ENCODE measurements around the gene CRIM1. TPM values are rescaled to one million over a fixed set of nuclear protein-coding genes. Genes with fewer than 3 reads are reported as not detected.

Gene CRIM1
- total and polyA plus RNA-seq, 2 of the 8 experiments (the other 6 are each of a cell fraction or from before 2014, with no cell fraction given): 9.4 to 28.4 TPM

DNA sequence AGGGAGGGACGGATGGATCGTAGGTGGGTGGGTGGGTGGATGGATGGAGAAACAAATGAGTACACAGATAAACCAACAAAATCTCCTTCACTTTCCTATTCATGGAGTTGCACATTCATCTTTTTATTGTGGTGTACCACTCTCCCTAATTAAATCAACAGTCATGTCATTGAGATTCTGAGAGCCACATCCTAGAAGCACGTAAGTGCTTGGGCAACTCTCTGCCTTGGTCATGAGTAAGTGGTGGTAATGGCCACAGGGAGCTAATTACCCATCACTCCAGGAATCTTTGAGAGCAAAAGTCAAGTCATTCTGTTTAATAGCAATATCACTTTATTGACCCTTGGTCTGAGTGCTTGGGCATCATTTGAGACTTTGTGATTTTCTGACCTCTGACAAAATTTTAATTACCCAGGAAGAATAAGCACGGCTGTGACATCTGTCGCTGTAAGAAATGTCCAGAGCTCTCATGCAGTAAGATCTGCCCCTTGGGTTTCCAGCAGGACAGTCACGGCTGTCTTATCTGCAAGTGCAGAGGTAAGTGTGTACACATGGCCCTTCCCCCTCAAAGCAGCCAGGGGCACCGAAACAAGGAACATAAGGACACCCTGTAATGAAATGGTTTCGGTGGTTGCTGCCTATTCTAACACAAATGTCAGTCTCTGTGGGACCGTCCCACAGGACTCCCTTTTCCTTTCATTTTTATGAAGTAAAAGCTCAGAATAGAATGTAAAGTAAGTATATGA, 156.5 kb downstream of the CRIM1 start:
- Histone ChIP-seq H2AK5ac (ENCODE audit: low read depth, low read length) (no peak overlapping the region), H2BK15ac (ENCODE audit: low read length) (no peak overlapping the region), H2AFZ (ENCODE audit: low read length) (no peak overlapping the region), H3K79me1 (ENCODE audit: low read depth, low read length) (no peaks in the 10 kb centered on the region), H2BK120ac (replicated peaks; ENCODE audit: low read depth, low read length) (no peak overlapping the region), H3K27ac (ENCODE audit: low read depth, low read length) (no peak overlapping the region), H3K23me2 (ENCODE audit: low read depth, low read length) (no peaks in the 10 kb centered on the region), H3K79me2 (ENCODE audit: control insufficient read depth in 1 of 2, insufficient read depth in 2 of 2, low read length in 2 of 2) (no peaks in the 10 kb centered on the region), H3K9ac (replicated peaks in 1 of 4; ENCODE audit: extremely low read depth in 1 of 4, low read depth in 3 of 4, low read length in 3 of 4) (no peak overlapping the region), H4K5ac (ENCODE audit: insufficient read length, low read depth, low read length) (no peak overlapping the region), H3K4me3 (ENCODE audit: extremely low read depth in 1 of 4, insufficient read depth in 2 of 4, low read depth in 3 of 4, low read length in 4 of 4) (no peak overlapping the region), H3K18ac (ENCODE audit: extremely low read depth, low read length) (no peak overlapping the region), H3K4me1 (replicated peaks in 1 of 4; ENCODE audit: control insufficient read depth in 3 of 4, insufficient read depth in 4 of 4, low read length in 3 of 4) (peaks cover 0 to 4% (median 0%) of the 10 kb centered on the region in 4 experiments; a peak in 1 of 7 replicates), H3K4me2 (ENCODE audit: insufficient read depth in 1 of 2, low read depth in 2 of 2, low read length in 2 of 2) (no peak overlapping the region), H3K4ac (replicated peaks; ENCODE audit: insufficient read length, low read depth, low read length) (no peak overlapping the region), H3K14ac (ENCODE audit: insufficient read length) (no peak overlapping the region), H3K27me3 (replicated peaks in 1 of 4; ENCODE audit: control insufficient read depth in 3 of 4, extremely low read depth in 1 of 4, insufficient read depth in 3 of 4, low read length in 3 of 4) (no peaks in the 10 kb centered on the region), H2BK12ac (ENCODE audit: low read depth, low read length) (no peak overlapping the region), H4K91ac (replicated peaks; ENCODE audit: insufficient read length, low read length) (no peak overlapping the region), H3K56ac (replicated peaks; ENCODE audit: insufficient read length, low read depth, low read length) (no peak overlapping the region), H2BK5ac (ENCODE audit: low read depth, low read length) (no peak overlapping the region), H3K9me3 (ENCODE audit: insufficient read depth in 2 of 2, low read depth in 1 of 2, low read length in 1 of 2) (no peaks in the 10 kb centered on the region), H4K8ac (ENCODE audit: extremely low read depth, insufficient read depth, low read length) (no peak overlapping the region), H3K36me3 (ENCODE audit: control insufficient read depth in 2 of 4, insufficient read depth in 4 of 4, low read length in 3 of 4) (peaks cover 7 to 45% (median 28%) of the 10 kb centered on the region in 4 experiments; a peak in 7 of 8 replicates), H3K23ac (ENCODE audit: insufficient read length) (no peak overlapping the region), H2BK20ac (ENCODE audit: low read length) (no peak overlapping the region), H4K20me1 (replicated peaks in 1 of 2; ENCODE audit: control insufficient read depth in 1 of 2, insufficient read depth in 2 of 2, low read length in 2 of 2) (no peaks in the 10 kb centered on the region)
- CTCF ChIA-PET (ENCODE audit: partially characterized antibody): interaction anchor here (0.6 to 1.6 kb wide), 8 partner anchors 9 to 522 kb away, joined by 3 to 6 read pairs (median 4); no protein-coding TSS in a partner anchor
- 90% methylated on average over 7 of the region's 9 CpGs; no CpG with 5 or more reads in 1 of the 2 experiments for WGBS, 2 experiments (ENCODE audit: extremely low coverage in 1 of 2, insufficient coverage in 1 of 2, insufficient read length in 1 of 2, insufficient replicate concordance in 2 of 2, low coverage in 1 of 2, low lambda C conversion rate in 2 of 2, missing lambda C conversion rate in 1 of 2)
- FAIRE-seq (no peak), DNase-seq (ENCODE audit: low read depth in 1 of 2, low spot score in 2 of 2) (no peak)
- POLR2A ChIA-PET (ENCODE audit: partially characterized antibody): interaction anchor here (1.1 kb wide), 1 partner anchor 157 kb away, joined by 3 read pairs; no protein-coding TSS in a partner anchor
- no peak for TF ChIP-seq EP300 (IDR thresholded peaks at IDR 0.05; ENCODE audit: borderline replicate concordance in 1 of 2, low read depth in 2 of 2, low read length in 2 of 2)
- no peak for TF ChIP-seq NANOG (IDR thresholded peaks at IDR 0.05; ENCODE audit: insufficient read depth, low read depth, low read length, poor library complexity, severe bottlenecking)
- TF ChIP-seq TBP (IDR thresholded peaks at IDR 0.05; ENCODE audit: low read depth, low read length): no peak
- TF ChIP-seq RBBP5 (IDR thresholded peaks at IDR 0.05; ENCODE audit: borderline replicate concordance, low read depth, low read length): no peak
- TF ChIP-seq JUN (IDR thresholded peaks at IDR 0.05; ENCODE audit: low read depth, low read length): no peak
